H1 (cell line): ENCODE results near the gene AHR.

Experiments used
- BACH1 ChIP-seq: IDR thresholded peaks from 2 replicates; pipeline ENCODE4 v1.6.1; 2012; ENCODE audit warnings: low read length, improper control_type of control experiment
- CTBP2 ChIP-seq: IDR thresholded peaks from 2 replicates; pipeline ENCODE4 v1.7.0; 2011; ENCODE audit warnings: borderline replicate concordance, mild to moderate bottlenecking, moderate library complexity, mixed read lengths, low read length; ENCODE audit not compliant: insufficient read depth, insufficient read length
- CTCF ChIP-seq, 3 experiments: IDR thresholded peaks; 1 replicate in 2 of 3; 2 replicates in 1 of 3; pipeline versions ENCODE4 v1.5.1 to v1.6.1; 2011; ENCODE audit warnings: low read length in 3 of 3, mild to moderate bottlenecking in 3 of 3, inconsistent platforms in 2 of 3, low read depth in 1 of 3, moderate library complexity in 1 of 3; ENCODE audit not compliant: insufficient read depth in 1 of 3; ENCODE audit errors: control extremely low read depth in 1 of 3
- EP300 ChIP-seq, 2 experiments: IDR thresholded peaks; 1 replicate in 1 of 2; 2 replicates in 1 of 2; pipeline ENCODE4 v1.6.1; 2011 to 2012; ENCODE audit warnings: low read depth in 2 of 2, low read length in 2 of 2, mild to moderate bottlenecking in 2 of 2, borderline replicate concordance in 1 of 2, inconsistent platforms in 1 of 2, moderate library complexity in 1 of 2
- EZH2 ChIP-seq: fragments of 200-600 bp; sonication (generic); IDR thresholded peaks from 2 replicates; pipeline ENCODE4 v1.7.1; 2012; ENCODE audit warnings: low read depth, mild to moderate bottlenecking, moderate library complexity, low read length, inconsistent platforms; ENCODE audit not compliant: severe bottlenecking
- JUND ChIP-seq: IDR thresholded peaks from 2 replicates; pipeline ENCODE4 v1.6.1; 2011; ENCODE audit warnings: mild to moderate bottlenecking, improper control_type of control experiment, low read length
- KDM5A ChIP-seq: fragments of 200-600 bp; IDR thresholded peaks from 2 replicates; pipeline ENCODE4 v1.7.1; 2012; ENCODE audit warnings: mild to moderate bottlenecking, low read length, inconsistent platforms, mixed read lengths
- NRF1 ChIP-seq: IDR thresholded peaks from 2 replicates; pipeline ENCODE4 v1.6.1; 2011; ENCODE audit warnings: mild to moderate bottlenecking, low read depth, low read length, improper control_type of control experiment
- POLR2A ChIP-seq, 2 experiments: IDR thresholded peaks; 1 replicate in 1 of 2; 2 replicates in 1 of 2; pipeline ENCODE4 v1.6.1; 2011; ENCODE audit warnings: low read depth in 2 of 2, low read length in 2 of 2, mild to moderate bottlenecking in 2 of 2; ENCODE audit errors: control extremely low read depth in 1 of 2
- POU5F1 ChIP-seq: IDR thresholded peaks from 2 replicates; pipeline ENCODE4 v1.6.1; 2011; ENCODE audit warnings: low read depth, mild to moderate bottlenecking, low read length, moderate library complexity
- RAD21 ChIP-seq, 2 experiments: IDR thresholded peaks in 1 of 2; conservative IDR thresholded peaks in 1 of 2; 2 replicates each; pipeline ENCODE4 v1.6.1; 2011; ENCODE audit warnings: low read depth in 2 of 2, low read length in 2 of 2, improper control_type of control experiment in 1 of 2, inconsistent platforms in 1 of 2, mild to moderate bottlenecking in 1 of 2, moderate library complexity in 1 of 2
- RFX5 ChIP-seq: IDR thresholded peaks from 2 replicates; pipeline ENCODE4 v1.6.1; 2011; ENCODE audit warnings: low read depth, low read length, improper control_type of control experiment, borderline replicate concordance
- SIN3A ChIP-seq, 2 experiments: IDR thresholded peaks in 1 of 2; conservative IDR thresholded peaks in 1 of 2; 2 replicates each; pipeline ENCODE4 v1.6.1; 2011 to 2012; ENCODE audit warnings: low read length in 2 of 2, improper control_type of control experiment in 1 of 2, low read depth in 1 of 2, mild to moderate bottlenecking in 1 of 2
- SP1 ChIP-seq: IDR thresholded peaks from 2 replicates; pipeline ENCODE4 v1.6.1; 2011; ENCODE audit warnings: low read depth, low read length

- TF ChIP-seq RAD21 (IDR thresholded peaks at IDR 0.05 in 1 of 2, conservative IDR thresholded peaks at IDR 0.05 in 1 of 2; ENCODE audit: low read depth in 2 of 2, low read length in 2 of 2), result no peak
- no peak for TF ChIP-seq POLR2A (IDR thresholded peaks at IDR 0.05; ENCODE audit: control extremely low read depth in 1 of 2, low read depth in 2 of 2, low read length in 2 of 2)
- no peak for TF ChIP-seq CTCF (IDR thresholded peaks at IDR 0.05; ENCODE audit: control extremely low read depth in 1 of 3, insufficient read depth in 1 of 3, low read depth in 1 of 3, low read length in 3 of 3)
- no peak for TF ChIP-seq KDM5A
- no peak for TF ChIP-seq JUND
- TF ChIP-seq BACH1, result no peak
- TF ChIP-seq RFX5, result no peak
- no peak for TF ChIP-seq SP1
- TF ChIP-seq CTBP2, result no peak
- no peak for TF ChIP-seq POU5F1
- no peak for TF ChIP-seq EZH2
- no peak; a peak in 1 of 4 replicates for TF ChIP-seq SIN3A (conservative IDR thresholded peaks at IDR 0.05 in 1 of 2, IDR thresholded peaks at IDR 0.05 in 1 of 2; ENCODE audit: low read depth in 1 of 2, low read length in 2 of 2)
- no peak for TF ChIP-seq EP300 (IDR thresholded peaks at IDR 0.05; ENCODE audit: borderline replicate concordance in 1 of 2, low read depth in 2 of 2, low read length in 2 of 2)
- no peak for TF ChIP-seq NRF1
These were observed 1.1 kb downstream of the AHR start for GRCh38 chr7:17299483-17299991.
